PFSK-1 (cell line): Measurements from ENCODE around the gene PSKH1.

Source experiments
- FOXP2 ChIP-seq: optimal IDR thresholded peaks from 2 replicates; pipeline ENCODE3; 2011; ENCODE audit warnings: borderline replicate concordance, control low read depth, inconsistent platforms; ENCODE audit not compliant: insufficient read depth; ENCODE audit errors: extremely low read length, extremely low read depth
- POLR2AphosphoS5 ChIP-seq: IDR thresholded peaks from 2 replicates; pipeline ENCODE4 v1.6.1; 2012; ENCODE audit warnings: low read depth, mild to moderate bottlenecking, control low read depth, low read length, moderate library complexity
- SIN3A ChIP-seq: IDR thresholded peaks from 2 replicates; pipeline ENCODE4 v1.6.1; 2012; ENCODE audit warnings: mild to moderate bottlenecking, low read length, moderate library complexity, borderline replicate concordance; ENCODE audit not compliant: insufficient read depth
- TAF1 ChIP-seq: IDR thresholded peaks from 2 replicates; pipeline ENCODE4 v1.6.1; 2012; ENCODE audit warnings: low read length, control low read depth, borderline replicate concordance; ENCODE audit not compliant: insufficient read depth
- TF ChIP-seq, protein P1 (sequence below), 2 experiments: IDR thresholded peaks; 2 replicates each; pipeline versions ENCODE4 v1.6.1 to v1.8.0; 2011 to 2012; ENCODE audit warnings: low read depth in 2 of 2, low read length in 2 of 2, control low read depth in 1 of 2, inconsistent platforms in 1 of 2, mild to moderate bottlenecking in 1 of 2, moderate library complexity in 1 of 2; ENCODE audit not compliant: insufficient read depth in 1 of 2

The PSKH1 gene

DNA sequence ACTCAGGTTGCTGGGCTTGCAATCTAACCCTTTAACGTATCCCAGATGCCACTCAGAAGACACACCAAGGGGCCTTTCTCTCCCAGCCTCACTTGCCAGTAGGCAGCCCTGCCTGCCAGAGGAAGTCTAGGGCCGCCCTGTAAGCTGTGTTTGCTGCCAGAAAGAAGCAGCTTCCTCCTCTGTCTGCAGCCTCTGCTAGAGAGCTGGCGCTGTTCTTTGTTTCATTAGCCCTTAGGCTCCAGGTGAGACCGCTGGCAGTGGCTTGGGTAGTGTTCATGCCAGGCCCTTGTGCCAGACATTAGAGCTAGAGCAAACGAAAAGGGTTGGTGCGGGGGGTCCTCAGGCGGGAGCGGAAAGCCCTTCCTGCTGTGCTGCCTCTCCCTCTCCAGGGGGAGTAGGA lies 29.7 kb downstream of the PSKH1 start:
- TF ChIP-seq, protein P1, sequence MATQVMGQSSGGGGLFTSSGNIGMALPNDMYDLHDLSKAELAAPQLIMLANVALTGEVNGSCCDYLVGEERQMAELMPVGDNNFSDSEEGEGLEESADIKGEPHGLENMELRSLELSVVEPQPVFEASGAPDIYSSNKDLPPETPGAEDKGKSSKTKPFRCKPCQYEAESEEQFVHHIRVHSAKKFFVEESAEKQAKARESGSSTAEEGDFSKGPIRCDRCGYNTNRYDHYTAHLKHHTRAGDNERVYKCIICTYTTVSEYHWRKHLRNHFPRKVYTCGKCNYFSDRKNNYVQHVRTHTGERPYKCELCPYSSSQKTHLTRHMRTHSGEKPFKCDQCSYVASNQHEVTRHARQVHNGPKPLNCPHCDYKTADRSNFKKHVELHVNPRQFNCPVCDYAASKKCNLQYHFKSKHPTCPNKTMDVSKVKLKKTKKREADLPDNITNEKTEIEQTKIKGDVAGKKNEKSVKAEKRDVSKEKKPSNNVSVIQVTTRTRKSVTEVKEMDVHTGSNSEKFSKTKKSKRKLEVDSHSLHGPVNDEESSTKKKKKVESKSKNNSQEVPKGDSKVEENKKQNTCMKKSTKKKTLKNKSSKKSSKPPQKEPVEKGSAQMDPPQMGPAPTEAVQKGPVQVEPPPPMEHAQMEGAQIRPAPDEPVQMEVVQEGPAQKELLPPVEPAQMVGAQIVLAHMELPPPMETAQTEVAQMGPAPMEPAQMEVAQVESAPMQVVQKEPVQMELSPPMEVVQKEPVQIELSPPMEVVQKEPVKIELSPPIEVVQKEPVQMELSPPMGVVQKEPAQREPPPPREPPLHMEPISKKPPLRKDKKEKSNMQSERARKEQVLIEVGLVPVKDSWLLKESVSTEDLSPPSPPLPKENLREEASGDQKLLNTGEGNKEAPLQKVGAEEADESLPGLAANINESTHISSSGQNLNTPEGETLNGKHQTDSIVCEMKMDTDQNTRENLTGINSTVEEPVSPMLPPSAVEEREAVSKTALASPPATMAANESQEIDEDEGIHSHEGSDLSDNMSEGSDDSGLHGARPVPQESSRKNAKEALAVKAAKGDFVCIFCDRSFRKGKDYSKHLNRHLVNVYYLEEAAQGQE (IDR thresholded peaks at IDR 0.05; ENCODE audit: insufficient read depth in 1 of 2, low read depth in 2 of 2, low read length in 2 of 2), result no peak

DNA sequence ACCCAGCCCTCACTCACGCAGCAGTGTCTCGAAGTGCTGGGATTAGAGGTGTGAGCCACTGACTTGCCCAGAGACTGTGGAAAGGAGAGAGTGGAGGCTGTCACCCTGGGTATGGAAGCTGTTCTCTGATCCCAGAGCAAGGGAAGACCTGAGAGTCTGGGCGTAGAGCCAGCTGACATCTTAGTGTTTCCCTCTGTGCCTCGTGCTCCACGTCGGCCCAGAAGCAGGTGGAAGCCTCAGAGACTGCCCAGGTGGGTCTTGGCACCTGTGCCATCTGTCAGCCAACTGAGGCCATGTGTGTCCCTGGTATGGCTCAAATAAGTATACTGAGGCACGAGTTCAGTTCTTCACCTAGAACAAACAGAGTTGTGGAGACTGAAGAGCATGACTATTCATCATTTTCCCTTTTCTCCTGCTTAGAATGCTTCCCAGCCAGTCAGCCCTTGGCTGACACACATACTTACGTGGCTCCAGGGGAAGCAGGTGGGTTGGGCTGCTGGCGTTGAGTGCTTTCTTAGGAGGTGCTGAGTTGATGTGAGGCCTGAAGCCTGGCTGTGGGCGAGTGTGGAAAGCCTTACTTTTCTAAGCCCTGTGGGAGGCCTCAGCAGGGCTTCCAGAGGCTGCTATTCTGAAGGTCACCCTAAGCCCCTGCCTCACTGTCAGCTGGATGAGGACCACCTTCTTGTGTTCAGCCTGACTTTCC lies 30.5 kb downstream of the PSKH1 start:
- TF ChIP-seq SIN3A (no peak), TAF1 (no peak), FOXP2 (no peak), POLR2AphosphoS5 (no peak)

DNA sequence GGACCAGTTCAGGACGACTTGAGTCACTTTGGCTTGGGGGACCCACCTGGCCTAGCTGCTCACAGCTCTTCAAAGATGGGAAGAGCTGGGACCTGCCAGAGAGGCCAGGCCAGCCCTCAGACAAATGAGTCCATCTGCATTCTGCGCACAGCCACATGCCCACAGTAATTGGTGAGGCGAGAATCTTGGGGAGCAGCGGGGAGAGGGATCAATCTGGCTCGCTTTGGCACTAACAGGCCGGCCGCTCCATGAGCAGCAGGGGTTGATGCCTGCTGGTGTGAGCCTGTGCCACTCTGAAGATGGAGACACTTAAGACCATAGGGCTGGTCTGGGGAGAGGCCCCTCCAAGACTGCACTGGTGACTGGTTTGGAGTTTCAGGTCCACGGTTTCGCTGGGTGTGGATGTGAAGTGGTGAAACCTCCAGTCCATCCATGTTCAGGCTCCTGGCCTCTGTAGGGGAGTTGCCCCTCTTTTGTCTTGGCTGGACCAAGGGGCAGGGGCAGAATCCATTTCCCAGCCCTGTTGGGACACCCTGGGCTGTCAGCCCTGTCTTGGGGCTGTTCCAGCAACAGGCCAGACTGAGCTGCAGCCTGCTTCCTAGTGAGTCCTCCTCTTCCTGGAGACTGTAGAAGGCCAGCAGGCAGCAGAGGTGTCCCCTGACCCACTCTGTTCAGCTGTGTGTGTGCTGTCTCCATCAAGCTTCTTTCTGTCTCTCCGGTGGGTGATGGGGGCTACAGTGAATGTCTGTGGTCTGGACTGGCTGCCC lies 31.3 kb downstream of the PSKH1 start:
- TF ChIP-seq SIN3A, result no peak
- TF ChIP-seq POLR2AphosphoS5, result no peak
- TF ChIP-seq FOXP2, result no peak
- TF ChIP-seq TAF1, result no peak
- TF ChIP-seq, protein P1 (IDR thresholded peaks at IDR 0.05; ENCODE audit: insufficient read depth in 1 of 2, low read depth in 2 of 2, low read length in 2 of 2), result no peak

DNA sequence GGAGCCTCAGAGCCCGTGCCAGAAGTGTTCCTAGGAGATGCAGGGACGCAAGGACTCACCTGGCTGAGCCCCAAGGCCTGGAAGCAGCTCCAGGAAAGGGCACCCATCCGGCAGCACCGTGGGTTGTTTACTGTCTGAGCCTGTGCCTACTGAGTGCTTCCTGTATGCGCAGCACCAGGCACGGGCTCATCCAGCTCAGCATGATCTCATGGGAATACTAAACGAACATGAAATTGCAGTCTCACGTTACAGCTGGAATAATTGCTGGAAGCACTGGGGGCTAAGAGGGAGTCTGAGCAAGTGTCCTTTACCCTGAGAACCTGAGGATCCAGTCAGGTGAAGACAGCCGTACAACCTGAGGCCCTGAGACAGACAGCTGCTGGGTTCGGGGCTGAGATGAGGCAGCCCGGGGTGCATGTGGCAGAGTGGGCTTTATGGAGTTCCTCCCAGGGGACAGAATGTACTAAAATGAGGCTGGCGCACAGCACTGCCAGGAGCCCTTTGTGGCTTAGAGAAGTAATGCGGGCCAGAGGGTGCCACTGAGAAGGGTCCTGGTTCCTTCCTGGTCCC lies 33.2 kb downstream of the PSKH1 start:
- TF ChIP-seq, protein P1 (IDR thresholded peaks at IDR 0.05; ENCODE audit: insufficient read depth in 1 of 2, low read depth in 2 of 2, low read length in 2 of 2), result no peak
- TF ChIP-seq FOXP2 (no peak), SIN3A (no peak), TAF1 (no peak), POLR2AphosphoS5 (no peak)

DNA sequence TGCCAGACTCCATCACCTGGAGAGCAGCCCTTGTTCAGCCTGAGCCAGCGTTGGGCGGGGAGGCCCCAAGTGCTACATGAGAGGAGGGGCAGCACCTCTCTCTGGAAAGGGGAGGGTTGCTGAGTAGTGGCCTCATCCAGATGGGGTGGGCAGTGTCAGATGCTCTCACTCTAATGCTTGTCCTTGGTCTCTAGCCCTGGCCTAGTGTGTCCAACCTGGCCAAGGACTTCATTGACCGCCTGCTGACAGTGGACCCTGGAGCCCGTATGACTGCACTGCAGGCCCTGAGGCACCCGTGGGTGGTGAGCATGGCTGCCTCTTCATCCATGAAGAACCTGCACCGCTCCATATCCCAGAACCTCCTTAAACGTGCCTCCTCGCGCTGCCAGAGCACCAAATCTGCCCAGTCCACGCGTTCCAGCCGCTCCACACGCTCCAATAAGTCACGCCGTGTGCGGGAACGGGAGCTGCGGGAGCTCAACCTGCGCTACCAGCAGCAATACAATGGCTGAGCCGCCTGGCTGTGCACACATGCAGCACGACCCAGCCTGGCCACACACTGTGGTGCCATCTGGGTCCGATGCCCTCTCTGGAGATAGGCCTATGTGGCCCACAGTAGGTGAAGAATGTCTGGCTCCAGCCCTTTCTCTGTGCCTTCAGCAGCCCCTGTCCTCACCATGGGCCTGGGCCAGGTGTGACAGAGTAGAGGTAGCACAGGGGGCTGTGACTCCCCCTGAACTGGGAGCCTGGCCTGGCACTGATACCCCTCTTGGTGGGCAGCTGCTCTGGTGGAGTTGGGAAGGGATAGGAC lies 34.3 kb downstream of the PSKH1 start:
- TF ChIP-seq POLR2AphosphoS5 (no peak), TAF1 (no peak)

DNA sequence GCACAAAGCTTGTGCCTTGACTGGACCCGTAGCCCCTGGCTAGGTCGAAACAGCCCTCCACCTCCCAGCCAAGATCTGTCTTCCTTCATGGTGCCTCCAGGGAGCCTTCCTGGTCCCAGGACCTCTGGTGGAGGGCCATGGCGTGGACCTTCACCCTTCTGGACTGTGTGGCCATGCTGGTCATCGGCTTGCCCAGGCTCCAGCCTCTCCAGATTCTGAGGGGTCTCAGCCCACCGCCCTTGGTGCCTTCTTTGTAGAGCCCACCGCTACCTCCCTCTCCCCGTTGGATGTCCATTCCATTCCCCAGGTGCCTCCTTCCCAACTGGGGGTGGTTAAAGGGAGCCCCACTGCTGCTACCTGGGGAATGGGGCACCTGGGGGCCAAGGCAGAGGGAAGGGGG lies 35.1 kb downstream of the PSKH1 start:
- TF ChIP-seq, protein P1 (IDR thresholded peaks at IDR 0.05; ENCODE audit: insufficient read depth in 1 of 2, low read depth in 2 of 2, low read length in 2 of 2), result no peak
- no peak for TF ChIP-seq TAF1
